GM12801 (cell line): ENCODE measurements around the gene CALML6.

ENCODE experiments used
- TF ChIP-seq, protein P1 (sequence below): IDR thresholded peaks from one replicate; pipeline ENCODE4 v1.5.1; 2011; ENCODE audit warnings: control low read depth; ENCODE audit not compliant: insufficient read length; ENCODE audit errors: extremely low read depth

Gene CALML6

DNA sequence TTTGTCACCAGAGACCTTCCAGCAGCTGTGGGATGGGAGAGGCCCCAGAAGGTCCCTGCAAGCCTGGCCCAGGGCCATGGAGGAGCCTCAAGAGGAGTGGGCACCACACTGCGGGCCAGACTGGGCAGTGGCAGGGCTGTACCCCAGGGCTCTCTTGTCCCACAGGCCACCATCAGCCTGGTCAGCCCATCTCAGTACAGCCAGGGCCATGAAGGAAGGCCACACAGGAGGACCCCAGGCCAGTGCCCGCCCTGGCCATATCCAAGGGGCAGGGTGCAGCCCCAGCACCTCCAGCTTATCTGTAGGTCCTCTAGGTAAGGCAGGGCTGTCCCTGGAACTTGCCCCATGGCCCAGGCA is 21.1 kb upstream of the CALML6 start:
- TF ChIP-seq, protein P1, sequence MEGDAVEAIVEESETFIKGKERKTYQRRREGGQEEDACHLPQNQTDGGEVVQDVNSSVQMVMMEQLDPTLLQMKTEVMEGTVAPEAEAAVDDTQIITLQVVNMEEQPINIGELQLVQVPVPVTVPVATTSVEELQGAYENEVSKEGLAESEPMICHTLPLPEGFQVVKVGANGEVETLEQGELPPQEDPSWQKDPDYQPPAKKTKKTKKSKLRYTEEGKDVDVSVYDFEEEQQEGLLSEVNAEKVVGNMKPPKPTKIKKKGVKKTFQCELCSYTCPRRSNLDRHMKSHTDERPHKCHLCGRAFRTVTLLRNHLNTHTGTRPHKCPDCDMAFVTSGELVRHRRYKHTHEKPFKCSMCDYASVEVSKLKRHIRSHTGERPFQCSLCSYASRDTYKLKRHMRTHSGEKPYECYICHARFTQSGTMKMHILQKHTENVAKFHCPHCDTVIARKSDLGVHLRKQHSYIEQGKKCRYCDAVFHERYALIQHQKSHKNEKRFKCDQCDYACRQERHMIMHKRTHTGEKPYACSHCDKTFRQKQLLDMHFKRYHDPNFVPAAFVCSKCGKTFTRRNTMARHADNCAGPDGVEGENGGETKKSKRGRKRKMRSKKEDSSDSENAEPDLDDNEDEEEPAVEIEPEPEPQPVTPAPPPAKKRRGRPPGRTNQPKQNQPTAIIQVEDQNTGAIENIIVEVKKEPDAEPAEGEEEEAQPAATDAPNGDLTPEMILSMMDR: no peak

DNA sequence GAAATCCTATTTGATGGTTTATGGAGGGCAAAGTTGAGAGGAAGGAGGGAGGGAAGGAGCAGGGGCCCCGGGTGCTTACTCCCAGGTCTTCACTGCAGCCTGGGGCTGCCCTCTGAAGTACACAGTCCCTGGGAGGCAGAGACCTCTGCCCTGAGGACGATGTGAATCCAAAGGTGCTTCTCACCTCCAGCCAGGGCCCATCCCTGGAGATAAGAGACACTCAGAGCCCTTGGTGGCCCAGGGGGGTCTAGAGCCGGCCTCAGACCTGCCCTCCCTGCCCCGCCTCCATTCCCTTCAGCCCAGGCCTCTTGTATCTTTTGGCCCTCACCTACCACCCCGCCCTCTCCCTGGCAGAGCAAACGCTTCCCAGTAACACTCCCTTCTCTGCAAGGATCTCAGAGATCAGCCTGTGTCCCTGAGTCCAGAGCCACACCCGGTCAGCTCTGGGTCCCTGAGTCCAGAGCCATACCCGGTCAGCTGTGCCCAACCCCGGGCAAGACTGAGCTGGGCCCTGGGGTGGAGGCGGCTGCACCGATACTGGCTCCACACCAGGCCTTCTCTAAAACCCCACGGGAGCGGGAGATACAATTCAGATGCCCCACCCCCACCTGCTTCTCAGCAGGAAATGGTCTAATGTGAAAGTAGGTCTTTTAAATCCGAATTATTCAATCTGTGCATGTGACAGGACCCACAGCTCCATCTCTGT is 20.6 kb upstream of the CALML6 start:
- TF ChIP-seq, protein P1: no peak

DNA sequence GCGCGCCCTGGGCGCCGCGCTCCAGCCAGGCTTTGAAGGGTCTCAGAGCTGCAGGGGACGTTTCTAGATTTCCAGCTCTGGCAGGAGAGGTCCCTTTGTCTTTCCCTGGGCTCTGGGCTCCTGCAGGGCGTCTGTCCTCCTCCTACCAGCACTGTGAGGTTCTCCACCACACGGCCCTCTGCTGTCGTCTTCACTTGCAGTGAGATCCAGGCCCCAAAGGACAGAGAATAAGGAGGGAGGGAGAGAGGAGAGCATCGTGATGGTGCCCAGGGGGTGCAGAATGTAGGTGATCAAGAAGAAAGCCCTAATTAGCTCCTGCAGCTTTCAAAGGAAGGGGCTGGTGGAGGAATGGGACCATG is 20.0 kb upstream of the CALML6 start:
- TF ChIP-seq, protein P1: no peak

DNA sequence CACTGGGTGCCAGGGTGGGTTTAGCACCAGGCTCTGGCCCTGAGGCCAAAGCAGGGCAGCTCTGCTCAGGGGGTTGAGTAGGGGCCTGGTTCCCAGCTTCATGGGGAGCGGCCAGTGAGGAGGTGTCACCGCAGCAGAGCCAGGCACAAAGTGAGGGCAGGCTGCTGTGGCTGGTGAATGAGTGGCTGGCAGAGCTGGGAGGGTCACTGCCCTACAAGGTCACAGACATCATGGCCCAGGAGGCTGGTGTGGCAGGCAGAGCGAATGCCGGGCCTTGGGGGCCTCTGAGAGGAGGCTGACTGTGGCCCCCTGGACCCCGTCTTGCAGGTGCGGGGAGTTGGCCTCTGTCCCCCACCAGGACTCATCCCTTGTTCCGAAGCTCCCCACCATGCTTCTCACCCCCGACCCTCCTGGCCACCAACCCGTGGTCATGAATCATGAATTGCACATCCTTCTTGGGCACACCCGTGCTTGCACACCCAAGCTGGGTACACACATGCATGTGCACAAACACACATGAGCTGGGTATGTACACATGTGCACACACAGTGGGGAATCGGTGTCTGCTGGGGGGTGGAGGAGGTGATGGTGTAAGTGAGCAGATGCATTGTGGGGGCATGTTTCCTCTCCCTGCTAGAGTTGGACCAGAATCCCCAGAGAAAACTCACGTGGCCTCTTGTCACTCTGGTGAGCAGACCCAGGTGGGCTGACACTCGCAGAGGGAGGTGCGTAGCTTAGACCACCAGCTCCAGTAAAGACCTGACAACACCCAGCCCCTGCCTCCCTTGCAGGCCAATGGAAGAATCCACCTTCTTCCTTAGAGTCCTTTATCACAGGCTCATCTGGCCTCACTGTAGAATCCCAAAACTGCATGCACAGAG is 19.4 kb upstream of the CALML6 start:
- TF ChIP-seq, protein P1: no peak

DNA sequence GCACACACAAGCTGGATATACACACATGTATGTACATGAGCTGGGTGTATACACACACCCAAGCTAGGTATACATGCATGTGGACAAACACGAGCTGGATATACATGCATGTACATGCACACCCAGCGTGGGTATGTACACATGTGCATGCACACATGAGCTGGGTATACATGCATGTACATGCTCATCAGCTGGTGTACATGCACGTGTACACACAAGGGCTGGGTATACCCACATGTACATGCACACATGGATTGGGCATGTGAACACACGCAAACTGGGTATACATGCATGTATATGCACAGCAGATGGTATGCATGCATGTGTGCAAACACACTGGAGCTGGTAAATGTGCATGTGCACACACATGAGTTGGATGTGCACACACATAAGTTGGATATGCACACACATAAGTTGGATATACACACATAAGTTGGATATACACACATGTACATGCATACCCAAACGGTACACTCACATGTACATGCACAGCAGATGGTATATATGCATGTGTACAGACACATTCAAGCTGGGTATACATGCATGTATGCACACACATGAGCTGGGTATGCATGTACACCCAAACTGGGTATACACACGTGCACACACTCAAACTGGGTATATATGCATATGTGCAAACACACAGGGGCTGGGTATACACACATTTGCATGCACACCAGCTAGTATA is 16.7 kb upstream of the CALML6 start:
- TF ChIP-seq, protein P1: no peak

DNA sequence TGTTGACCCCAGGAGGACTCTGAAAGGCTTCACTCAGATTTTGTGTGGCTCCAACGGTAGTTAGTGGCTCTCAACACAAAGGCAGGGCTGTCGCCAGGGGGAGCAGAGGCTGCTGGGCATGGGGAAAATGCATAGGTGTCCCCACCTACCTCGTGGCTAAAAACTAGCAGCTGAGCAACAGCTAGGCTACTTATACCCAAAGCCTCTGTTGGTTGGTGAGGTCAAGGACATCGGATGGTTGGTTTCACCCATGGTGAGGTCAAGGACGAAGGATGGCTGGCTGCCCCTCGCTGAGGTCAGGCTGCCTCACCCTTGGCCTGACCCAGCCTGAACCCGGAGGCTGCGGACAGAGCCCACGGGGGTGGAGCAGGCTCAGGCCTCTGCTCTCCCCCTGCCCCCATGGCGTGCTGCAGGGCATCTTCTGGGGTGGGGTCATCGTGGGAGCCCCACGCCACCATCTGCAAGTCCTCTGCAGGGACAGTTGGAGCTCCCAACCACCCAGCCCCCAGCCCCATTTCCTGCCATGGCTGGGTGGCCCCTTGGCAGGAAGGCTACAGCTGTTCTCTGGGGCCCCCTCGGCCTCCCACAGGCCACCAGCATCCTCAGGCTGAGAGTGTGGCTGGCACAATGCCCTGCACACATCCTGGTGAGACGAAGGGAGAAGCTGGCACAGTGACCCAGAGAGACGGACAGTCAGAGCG is 15.6 kb upstream of the CALML6 start:
- TF ChIP-seq, protein P1: no peak

DNA sequence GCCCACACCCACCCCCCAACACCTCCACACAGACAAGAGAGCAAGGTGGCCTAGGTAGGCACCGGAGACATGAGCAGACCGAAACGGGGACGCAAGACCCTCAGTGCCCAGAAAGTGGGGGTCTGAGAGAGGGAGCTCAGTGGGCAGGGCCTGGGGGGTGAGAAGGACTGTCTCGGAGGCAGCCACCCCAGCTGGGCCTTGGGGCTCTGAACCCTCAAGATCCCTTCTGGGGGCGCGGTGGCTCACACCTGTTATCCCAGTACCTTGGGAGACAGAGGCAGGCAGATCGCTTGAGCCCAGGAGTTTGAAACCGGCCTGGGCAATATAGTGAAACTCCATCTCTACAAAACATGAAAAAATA is 15.1 kb upstream of the CALML6 start:
- TF ChIP-seq, protein P1: no peak
